Trophoblast cell (in vitro differentiated cells and primary cell): ENCODE results near the gene ABCA13.

ENCODE experiments used
- DNase-seq, 2 donors: peaks; one replicate each; pipeline ENCODE4 v3.0.0-alpha.2; 2016
- H2AFZ ChIP-seq: 2 replicates; pipeline ENCODE4 v1.6.1; 2013; ENCODE audit warnings: low read length, moderate library complexity, mild to moderate bottlenecking; ENCODE audit not compliant: insufficient read depth, poor library complexity
- H2AK5ac ChIP-seq: 2 replicates; pipeline ENCODE4 v1.6.1; 2013; ENCODE audit warnings: mild to moderate bottlenecking, low read length
- H2BK120ac ChIP-seq: 2 replicates; pipeline ENCODE4 v1.6.1; 2013; ENCODE audit warnings: low read length, mild to moderate bottlenecking, moderate library complexity; ENCODE audit not compliant: insufficient read depth, poor library complexity
- H2BK12ac ChIP-seq: 2 replicates; pipeline ENCODE4 v1.6.1; 2013; ENCODE audit warnings: mild to moderate bottlenecking, low read length, moderate library complexity
- H2BK5ac ChIP-seq: 2 replicates; pipeline ENCODE4 v1.6.1; 2013; ENCODE audit warnings: low read length, low read depth, moderate library complexity, mild to moderate bottlenecking; ENCODE audit not compliant: poor library complexity
- H3K14ac ChIP-seq: 2 replicates; pipeline ENCODE4 v1.6.1; 2013; ENCODE audit warnings: mild to moderate bottlenecking, low read length
- H3K18ac ChIP-seq: 2 replicates; pipeline ENCODE4 v1.6.1; 2013; ENCODE audit warnings: mild to moderate bottlenecking, low read length
- H3K23ac ChIP-seq: 2 replicates; pipeline ENCODE4 v1.6.1; 2013; ENCODE audit warnings: low read length
- H3K27ac ChIP-seq: 2 replicates; pipeline ENCODE4 v1.5.1; 2013; ENCODE audit warnings: low read depth, mild to moderate bottlenecking, inconsistent platforms, low read length, moderate library complexity
- H3K27me3 ChIP-seq: 2 replicates; pipeline ENCODE4 v1.6.1; 2013; ENCODE audit warnings: inconsistent platforms, mild to moderate bottlenecking, low read length, moderate library complexity; ENCODE audit not compliant: insufficient read depth
- H3K36me3 ChIP-seq, 2 experiments: 1 replicate in 1 of 2; 2 replicates in 1 of 2; pipeline ENCODE4 v1.6.1; 2013; ENCODE audit warnings: low read length in 2 of 2, mild to moderate bottlenecking in 2 of 2, moderate library complexity in 1 of 2; ENCODE audit not compliant: insufficient read depth in 2 of 2, control insufficient read depth in 1 of 2
- H3K4ac ChIP-seq: 2 replicates; pipeline ENCODE4 v1.6.1; 2013; ENCODE audit warnings: low read depth, mild to moderate bottlenecking, low read length, moderate library complexity
- H3K4me1 ChIP-seq, 2 experiments: 1 replicate in 1 of 2; 2 replicates in 1 of 2; pipeline ENCODE4 v1.6.1; 2013; ENCODE audit warnings: low read length in 2 of 2, mild to moderate bottlenecking in 2 of 2, moderate library complexity in 1 of 2; ENCODE audit not compliant: insufficient read depth in 2 of 2, control insufficient read depth in 1 of 2
- H3K4me2 ChIP-seq: 2 replicates; pipeline ENCODE4 v1.6.1; 2013; ENCODE audit warnings: inconsistent platforms, mild to moderate bottlenecking, low read length, moderate library complexity
- H3K4me3 ChIP-seq: 2 replicates; pipeline ENCODE4 v1.5.1; 2013; ENCODE audit warnings: mild to moderate bottlenecking, low read depth, low read length, inconsistent platforms
- H3K79me1 ChIP-seq: one replicate; pipeline ENCODE4 v1.6.1; 2013; ENCODE audit warnings: low read length
- H3K79me2 ChIP-seq: 2 replicates; pipeline ENCODE4 v1.6.1; 2013; ENCODE audit warnings: low read length, mild to moderate bottlenecking; ENCODE audit not compliant: control insufficient read depth, insufficient read depth, poor library complexity
- H3K9ac ChIP-seq: 2 replicates; pipeline ENCODE4 v1.6.1; 2013; ENCODE audit warnings: mild to moderate bottlenecking, low read length
- H3K9me3 ChIP-seq: 2 replicates; pipeline ENCODE4 v1.6.1; 2013; ENCODE audit warnings: low read depth, mild to moderate bottlenecking, control low read depth, inconsistent platforms, low read length; ENCODE audit not compliant: insufficient read depth
- H4K12ac ChIP-seq: 2 replicates; pipeline ENCODE4 v1.6.1; 2013; ENCODE audit warnings: low read depth, mild to moderate bottlenecking, low read length, moderate library complexity
- H4K8ac ChIP-seq: 2 replicates; pipeline ENCODE4 v1.6.1; 2013; ENCODE audit warnings: low read depth, mild to moderate bottlenecking, low read length, moderate library complexity
- H4K91ac ChIP-seq: one replicate; pipeline ENCODE4 v1.6.1; 2013; ENCODE audit warnings: low read depth, mild to moderate bottlenecking, low read length, moderate library complexity
- WGBS: extraction: QIAGEN DNeasy Blood & Tissue Kit; methylation state at CpG from one replicate; pipeline ENCODE4 v1.1.7; 2013; ENCODE audit warnings: missing lambda C conversion rate; ENCODE audit not compliant: insufficient read length, insufficient coverage; ENCODE audit errors: extremely low coverage; 5-methylcytosine and 5-hydroxymethylcytosine counted together

The ABCA13 gene

GRCh38 chr7:48472640-48473039 is 301.4 kb downstream of the ABCA13 start:
- no peak overlapping the region for H4K91ac ChIP-seq

DNA sequence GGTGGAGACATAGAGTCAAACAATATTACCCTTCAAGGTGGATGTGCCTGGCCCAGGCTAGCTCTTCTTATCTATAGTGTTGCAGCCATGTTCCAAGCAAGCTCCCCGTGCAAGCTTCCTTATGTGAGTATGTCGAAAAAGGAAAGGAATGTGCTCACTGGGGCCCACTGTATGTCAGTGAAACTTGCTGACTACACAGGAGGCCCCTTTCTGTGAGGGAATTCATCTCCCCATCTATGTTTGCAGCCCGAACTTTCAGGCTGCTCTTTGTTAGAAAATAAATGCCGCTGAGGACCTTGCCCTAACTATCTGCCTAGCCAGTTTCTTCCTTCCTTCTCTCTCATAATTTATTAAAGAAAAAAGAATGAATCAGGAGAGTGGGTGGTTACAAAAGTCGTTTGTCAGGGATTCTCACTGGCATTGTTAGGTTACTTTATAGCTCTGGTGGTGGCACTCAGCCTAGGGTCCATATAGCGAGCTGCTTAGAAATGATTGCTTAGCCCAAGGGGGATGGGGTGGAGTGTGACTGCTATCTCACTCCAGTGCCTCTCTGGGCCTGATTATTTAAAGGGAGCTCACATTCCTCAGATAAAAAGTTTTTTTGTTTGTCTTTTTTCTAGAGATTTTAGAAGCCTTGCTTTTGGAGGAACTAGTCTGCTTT is 302.1 kb downstream of the ABCA13 start:
- no peak overlapping the region for H2AFZ ChIP-seq
- no peak overlapping the region for H3K23ac ChIP-seq
- H2AK5ac ChIP-seq, result no peak overlapping the region
- DNase-seq, result no peak
- no peaks in the 10 kb centered on the region for H3K79me1 ChIP-seq
- no peaks in the 10 kb centered on the region for H3K36me3 ChIP-seq
- no peak overlapping the region for H2BK12ac ChIP-seq
- H3K79me2 ChIP-seq, result no peaks in the 10 kb centered on the region
- H3K18ac ChIP-seq, result no peak overlapping the region
- H3K9me3 ChIP-seq, result no peaks in the 10 kb centered on the region
- H2BK120ac ChIP-seq, result no peak overlapping the region
- no peak overlapping the region for H4K91ac ChIP-seq
- no peak overlapping the region for H3K4me2 ChIP-seq
- H3K4me3 ChIP-seq, result no peak overlapping the region
- H3K14ac ChIP-seq, result no peak overlapping the region
- no peak overlapping the region for H3K4ac ChIP-seq
- H2BK5ac ChIP-seq, result no peak overlapping the region
- no peak overlapping the region for H3K27ac ChIP-seq
- H4K12ac ChIP-seq, result no peak overlapping the region
- no peaks in the 10 kb centered on the region for H3K27me3 ChIP-seq
- no CpG with 5 or more reads among the region's 6 CpGs for WGBS
- H3K9ac ChIP-seq, result no peak overlapping the region
- no peaks in the 10 kb centered on the region for H3K4me1 ChIP-seq
- no peak overlapping the region for H4K8ac ChIP-seq

More at GRCh38 chr7:48472640-48473039, 301.4 kb downstream of the ABCA13 start:
- no peak overlapping the region for H3K4me3 ChIP-seq
- no peaks in the 10 kb centered on the region for H3K79me2 ChIP-seq
- no peaks in the 10 kb centered on the region for H3K79me1 ChIP-seq
- no peaks in the 10 kb centered on the region for H3K27me3 ChIP-seq
- no peak overlapping the region for H4K12ac ChIP-seq
- no peak overlapping the region for H3K18ac ChIP-seq
- H3K23ac ChIP-seq, result no peak overlapping the region
- no peak overlapping the region for H3K4ac ChIP-seq
- no peak overlapping the region for H2BK5ac ChIP-seq
- no peaks in the 10 kb centered on the region for H3K9me3 ChIP-seq
- H2AK5ac ChIP-seq, result no peak overlapping the region
- WGBS, result no CpG with 5 or more reads among the region's 4 CpGs
- DNase-seq, result no peak
- no peak overlapping the region for H4K8ac ChIP-seq
- no peaks in the 10 kb centered on the region for H3K36me3 ChIP-seq
- H3K14ac ChIP-seq, result no peak overlapping the region
- no peak overlapping the region for H2BK12ac ChIP-seq
- no peak overlapping the region for H3K27ac ChIP-seq
- H2AFZ ChIP-seq, result no peak overlapping the region
- no peak overlapping the region for H3K4me2 ChIP-seq
- H3K9ac ChIP-seq, result no peak overlapping the region
- H2BK120ac ChIP-seq, result no peak overlapping the region
- H3K4me1 ChIP-seq, result no peaks in the 10 kb centered on the region

DNA sequence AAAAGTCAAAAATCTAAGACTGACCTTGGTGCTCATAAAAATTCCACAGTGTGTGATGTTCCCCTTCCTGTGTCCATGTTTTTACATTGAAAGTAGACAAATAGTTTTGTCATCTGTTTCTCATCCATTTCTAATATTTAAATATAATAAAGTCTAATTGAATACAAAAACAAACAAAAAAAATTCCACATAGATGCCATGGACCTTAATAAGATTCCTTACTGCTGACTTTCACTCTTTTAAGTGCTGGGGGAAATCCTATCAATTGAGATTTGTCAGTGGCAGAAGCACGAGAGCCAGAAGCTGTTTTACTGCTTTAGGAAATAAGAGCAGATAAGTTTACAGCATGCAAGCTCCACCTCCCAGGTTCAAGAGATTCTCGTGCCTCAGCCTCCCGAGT is 310.0 kb downstream of the ABCA13 start:
- no peak overlapping the region for H3K4me2 ChIP-seq
- WGBS, result no CpG with 5 or more reads among the region's 3 CpGs
- H4K12ac ChIP-seq, result no peak overlapping the region
- H3K9ac ChIP-seq, result no peak overlapping the region
- no peaks in the 10 kb centered on the region for H3K27me3 ChIP-seq
- H3K4ac ChIP-seq, result no peak overlapping the region
- H3K4me1 ChIP-seq, result no peaks in the 10 kb centered on the region
- DNase-seq, result no peak
- no peak overlapping the region for H4K91ac ChIP-seq
- H3K18ac ChIP-seq, result no peak overlapping the region
- no peak overlapping the region for H3K23ac ChIP-seq
- H4K8ac ChIP-seq, result no peak overlapping the region
- H2BK12ac ChIP-seq, result no peak overlapping the region
- H3K9me3 ChIP-seq, result no peaks in the 10 kb centered on the region
- no peaks in the 10 kb centered on the region for H3K79me1 ChIP-seq
- no peak overlapping the region for H2AK5ac ChIP-seq
- no peak overlapping the region for H3K4me3 ChIP-seq
- H2BK5ac ChIP-seq, result no peak overlapping the region
- no peak overlapping the region for H3K14ac ChIP-seq
- H3K79me2 ChIP-seq, result no peaks in the 10 kb centered on the region
- no peak overlapping the region for H3K27ac ChIP-seq
- no peak overlapping the region for H2BK120ac ChIP-seq
- H2AFZ ChIP-seq, result no peak overlapping the region
- no peaks in the 10 kb centered on the region for H3K36me3 ChIP-seq

GRCh38 chr7:48497521-48497920 is 326.3 kb downstream of the ABCA13 start:
- H3K79me1 ChIP-seq, result no peaks in the 10 kb centered on the region
- no peak overlapping the region for H4K91ac ChIP-seq
- no peak overlapping the region for H3K4me2 ChIP-seq
- no peak overlapping the region for H3K18ac ChIP-seq
- H4K12ac ChIP-seq, result no peak overlapping the region
- no peak overlapping the region for H3K27ac ChIP-seq
- no peaks in the 10 kb centered on the region for H3K36me3 ChIP-seq
- no peaks in the 10 kb centered on the region for H3K79me2 ChIP-seq
- no peak overlapping the region for H3K9ac ChIP-seq
- no peaks in the 10 kb centered on the region for H3K27me3 ChIP-seq
- no peak overlapping the region for H3K4ac ChIP-seq
- DNase-seq, result no peak
- no peak overlapping the region for H3K23ac ChIP-seq
- H3K4me3 ChIP-seq, result no peak overlapping the region
- H3K9me3 ChIP-seq, result peaks cover 5% of the 10 kb centered on the region
- H2AFZ ChIP-seq, result no peak overlapping the region
- no peak overlapping the region for H2BK120ac ChIP-seq
- no peak overlapping the region for H4K8ac ChIP-seq
- no peak overlapping the region for H3K14ac ChIP-seq
- H2BK12ac ChIP-seq, result no peak overlapping the region
- H2BK5ac ChIP-seq, result no peak overlapping the region
- WGBS, result no CpG with 5 or more reads among the region's 3 CpGs
- H3K4me1 ChIP-seq, result no peaks in the 10 kb centered on the region
- H2AK5ac ChIP-seq, result no peak overlapping the region
